Osteoblast (primary cell): ENCODE data around the gene TMEM176A. TPM values are rescaled to one million over a fixed set of nuclear protein-coding genes. Genes with fewer than 3 reads are reported as not detected.

Experiments used
- DNase-seq: peaks from one replicate; pipeline ENCODE4 v3.0.0; 2011; ENCODE audit warnings: low spot score, mixed read lengths; ENCODE audit not compliant: insufficient read length; ENCODE audit errors: missing footprints
- H2AFZ ChIP-seq: 2 replicates; pipeline ENCODE4 v1.6.0; 2011; ENCODE audit warnings: mild to moderate bottlenecking, low read length
- H3K27ac ChIP-seq: 2 replicates; pipeline ENCODE4 v1.5.1; 2011; ENCODE audit warnings: mild to moderate bottlenecking, low read depth, low read length, moderate library complexity
- H3K27me3 ChIP-seq: 2 replicates; pipeline ENCODE4 v1.6.0; 2012; ENCODE audit warnings: mild to moderate bottlenecking, control low read depth, inconsistent platforms, low read length, moderate library complexity; ENCODE audit not compliant: insufficient read depth
- H3K36me3 ChIP-seq: 2 replicates; pipeline ENCODE4 v1.5.1; 2011; ENCODE audit warnings: mild to moderate bottlenecking, low read length, control low read depth, moderate library complexity; ENCODE audit not compliant: insufficient read depth
- H3K4me1 ChIP-seq: 2 replicates; pipeline ENCODE4 v1.5.1; 2011; ENCODE audit warnings: mild to moderate bottlenecking, low read length, control low read depth, moderate library complexity; ENCODE audit not compliant: insufficient read depth
- H3K4me2 ChIP-seq: 2 replicates; pipeline ENCODE4 v1.6.0; 2011; ENCODE audit warnings: mild to moderate bottlenecking, low read length; ENCODE audit not compliant: insufficient read depth
- H3K4me3 ChIP-seq: fragments of 200-600 bp; sonication (generic); 3 replicates; pipeline ENCODE4 v1.5.1; 2012; ENCODE audit warnings: mild to moderate bottlenecking, low read length, inconsistent platforms; ENCODE audit not compliant: insufficient read depth
- H3K79me2 ChIP-seq: 2 replicates; pipeline ENCODE4 v1.6.0; 2012; ENCODE audit warnings: mild to moderate bottlenecking, low read length, control low read depth, inconsistent platforms; ENCODE audit not compliant: insufficient read depth
- H3K9me3 ChIP-seq: 2 replicates; pipeline ENCODE4 v1.5.1; 2011; ENCODE audit warnings: low read depth, low read length, control low read depth
- H4K20me1 ChIP-seq: 2 replicates; pipeline ENCODE4 v1.6.0; 2012; ENCODE audit warnings: mild to moderate bottlenecking, low read length, control low read depth; ENCODE audit not compliant: insufficient read depth
- CTCF ChIP-seq: IDR thresholded peaks from 2 replicates; pipeline ENCODE4 v1.5.1; 2011; ENCODE audit warnings: mild to moderate bottlenecking, low read depth, low read length, moderate library complexity; ENCODE audit errors: extremely low read depth
- total RNA-seq: library from RNA; depleted of rRNA; stranded (reverse); fragments of >200 nt; gene quantifications from 2 replicates; pipeline ENCODE4 v1.2.3, GENCODE V29; 2012

The TMEM176A gene
- total RNA-seq, 1 donor: not detected

- Histone ChIP-seq H3K27me3 (no peaks in the 10 kb centered on the region), H3K4me3 (no peak overlapping the region), H3K4me1 (no peaks in the 10 kb centered on the region), H3K9me3 (no peaks in the 10 kb centered on the region), H3K4me2 (no peak overlapping the region), H2AFZ (no peak overlapping the region), H3K36me3 (no peaks in the 10 kb centered on the region), H4K20me1 (no peaks in the 10 kb centered on the region), H3K79me2 (no peaks in the 10 kb centered on the region), H3K27ac (no peak overlapping the region)
- no peak for TF ChIP-seq CTCF
- DNase-seq: no peak
Measured at GRCh38 chr7:150847536-150847935, 47.0 kb downstream of the TMEM176A start.

GRCh38 chr7:150848111-150848510 lies 47.5 kb downstream of the TMEM176A start:
- no peak for DNase-seq
- H3K4me3 ChIP-seq: no peak overlapping the region
- no peak overlapping the region for H3K27ac ChIP-seq
- TF ChIP-seq CTCF: no peak
- H4K20me1 ChIP-seq: no peaks in the 10 kb centered on the region
- no peaks in the 10 kb centered on the region for H3K36me3 ChIP-seq
- H3K4me2 ChIP-seq: no peak overlapping the region
- no peak overlapping the region for H2AFZ ChIP-seq
- no peaks in the 10 kb centered on the region for H3K79me2 ChIP-seq
- H3K4me1 ChIP-seq: no peaks in the 10 kb centered on the region
- H3K27me3 ChIP-seq: no peaks in the 10 kb centered on the region
- no peaks in the 10 kb centered on the region for H3K9me3 ChIP-seq

GRCh38 chr7:150848561-150849115 lies 48.1 kb downstream of the TMEM176A start:
- H3K36me3 ChIP-seq: no peaks in the 10 kb centered on the region
- H2AFZ ChIP-seq: no peak overlapping the region
- H3K4me1 ChIP-seq: no peaks in the 10 kb centered on the region
- TF ChIP-seq CTCF: no peak
- no peaks in the 10 kb centered on the region for H3K79me2 ChIP-seq
- H3K27me3 ChIP-seq: no peaks in the 10 kb centered on the region
- no peak overlapping the region for H3K4me3 ChIP-seq
- H3K9me3 ChIP-seq: no peaks in the 10 kb centered on the region
- H4K20me1 ChIP-seq: no peaks in the 10 kb centered on the region
- DNase-seq: no peak
- H3K27ac ChIP-seq: no peak overlapping the region
- H3K4me2 ChIP-seq: no peak overlapping the region

GRCh38 chr7:150849204-150849775 lies 48.7 kb downstream of the TMEM176A start:
- H3K4me3 ChIP-seq: no peak overlapping the region
- no peaks in the 10 kb centered on the region for H3K36me3 ChIP-seq
- H3K27me3 ChIP-seq: no peaks in the 10 kb centered on the region
- H3K9me3 ChIP-seq: no peaks in the 10 kb centered on the region
- no peak overlapping the region for H3K4me2 ChIP-seq
- H3K79me2 ChIP-seq: no peaks in the 10 kb centered on the region
- H4K20me1 ChIP-seq: no peaks in the 10 kb centered on the region
- no peak for TF ChIP-seq CTCF
- no peak for DNase-seq
- H3K4me1 ChIP-seq: no peaks in the 10 kb centered on the region
- H2AFZ ChIP-seq: no peak overlapping the region
- H3K27ac ChIP-seq: no peak overlapping the region
